Measurements from ENCODE around the gene LYPD5.

LYPD5 gene

DNA sequence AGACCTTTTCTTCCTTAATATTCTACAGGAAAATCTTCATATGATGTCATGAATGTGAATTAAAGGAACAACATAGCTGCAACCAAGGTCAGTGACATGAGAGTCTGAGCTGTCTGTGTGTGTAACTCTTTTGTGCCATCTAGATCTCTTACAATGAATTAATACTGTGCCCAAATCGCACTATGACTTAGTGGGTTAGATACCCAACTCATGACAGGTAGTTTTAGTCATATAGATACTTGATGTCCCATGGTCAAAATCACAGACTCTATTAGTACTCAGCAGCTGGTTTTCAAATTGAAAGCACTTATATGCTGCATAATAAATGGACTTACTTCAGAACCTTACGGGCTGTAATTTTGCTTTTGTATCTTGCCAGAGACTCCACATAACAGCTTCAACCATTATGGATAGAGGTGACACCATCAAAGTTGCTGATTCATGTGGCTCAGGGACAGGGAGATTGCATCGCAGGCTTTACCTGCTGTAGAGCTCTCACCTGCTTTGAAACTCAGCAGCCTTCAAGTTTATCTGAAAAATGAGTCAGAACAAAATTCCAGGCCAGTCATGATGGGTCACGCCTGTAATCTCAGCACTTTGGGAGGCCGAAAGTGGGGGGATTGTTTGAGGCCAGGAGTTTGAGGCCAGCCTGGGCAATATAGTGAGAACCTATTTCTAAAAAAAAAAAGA, 12.6 kb upstream of the LYPD5 start:
- TF ChIP-seq, protein P1, sequence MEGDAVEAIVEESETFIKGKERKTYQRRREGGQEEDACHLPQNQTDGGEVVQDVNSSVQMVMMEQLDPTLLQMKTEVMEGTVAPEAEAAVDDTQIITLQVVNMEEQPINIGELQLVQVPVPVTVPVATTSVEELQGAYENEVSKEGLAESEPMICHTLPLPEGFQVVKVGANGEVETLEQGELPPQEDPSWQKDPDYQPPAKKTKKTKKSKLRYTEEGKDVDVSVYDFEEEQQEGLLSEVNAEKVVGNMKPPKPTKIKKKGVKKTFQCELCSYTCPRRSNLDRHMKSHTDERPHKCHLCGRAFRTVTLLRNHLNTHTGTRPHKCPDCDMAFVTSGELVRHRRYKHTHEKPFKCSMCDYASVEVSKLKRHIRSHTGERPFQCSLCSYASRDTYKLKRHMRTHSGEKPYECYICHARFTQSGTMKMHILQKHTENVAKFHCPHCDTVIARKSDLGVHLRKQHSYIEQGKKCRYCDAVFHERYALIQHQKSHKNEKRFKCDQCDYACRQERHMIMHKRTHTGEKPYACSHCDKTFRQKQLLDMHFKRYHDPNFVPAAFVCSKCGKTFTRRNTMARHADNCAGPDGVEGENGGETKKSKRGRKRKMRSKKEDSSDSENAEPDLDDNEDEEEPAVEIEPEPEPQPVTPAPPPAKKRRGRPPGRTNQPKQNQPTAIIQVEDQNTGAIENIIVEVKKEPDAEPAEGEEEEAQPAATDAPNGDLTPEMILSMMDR (conservative IDR thresholded peaks at IDR 0.05; ENCODE audit: low read depth): no peak
- ChIA-PET CTCF (interaction anchor here (0.6 to 1.1 kb wide), 2 partner anchors 48 to 53 kb away, joined by 3 to 4 read pairs; no protein-coding TSS in a partner anchor), POLR2A (ENCODE audit: low non-redundant PET) (interaction anchor here (0.7 kb wide), 1 partner anchor 50 kb away, joined by 3 read pairs; no protein-coding TSS in a partner anchor)
- no peak overlapping the region for H3K27ac ChIP-seq
- DNase-seq (ENCODE audit: low spot score): peak; percentile 15

DNA sequence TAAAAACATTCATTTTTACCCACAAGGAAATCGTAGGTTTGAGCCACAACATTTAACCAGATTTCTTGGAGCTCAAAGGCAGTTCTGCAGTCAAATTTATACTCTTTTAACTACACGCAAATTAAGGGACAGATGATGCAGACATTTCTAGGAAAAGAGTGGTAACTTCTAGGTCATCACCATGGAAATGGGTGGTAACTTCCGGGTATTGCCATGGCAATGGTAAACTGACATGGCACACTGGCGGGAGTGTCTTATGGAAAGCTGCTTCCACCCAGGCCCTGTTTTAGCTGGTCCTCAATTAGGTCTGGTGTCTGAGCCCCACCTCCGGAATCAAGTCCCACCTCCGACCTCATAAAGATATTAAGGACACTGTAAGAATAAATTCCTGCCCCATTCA, 10.4 kb upstream of the LYPD5 start:
- DNase-seq (ENCODE audit: low spot score): no peak
- ChIA-PET POLR2A (ENCODE audit: low non-redundant PET) (no interaction called here), CTCF (no interaction called here)
- TF ChIP-seq, protein P1 (conservative IDR thresholded peaks at IDR 0.05; ENCODE audit: low read depth): no peak
- H3K27ac ChIP-seq: no peak overlapping the region

DNA sequence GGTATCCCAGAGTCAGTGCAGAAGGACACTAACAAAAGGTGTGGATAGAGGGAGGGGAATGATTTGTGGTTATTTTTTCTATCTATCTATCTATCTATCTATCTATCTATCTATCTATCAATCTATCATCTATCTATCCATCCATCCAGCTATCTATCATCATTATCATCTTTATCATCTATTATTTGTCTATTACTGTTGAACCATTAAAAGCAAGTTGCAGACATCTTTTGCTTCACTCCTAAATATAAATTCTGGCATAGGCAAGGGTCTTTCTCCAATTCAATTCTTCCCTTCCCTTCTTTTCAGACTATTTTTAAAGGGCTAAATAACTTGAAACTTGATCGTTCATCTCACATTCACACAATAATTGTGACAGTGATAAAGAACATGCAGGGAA, 10.0 kb upstream of the LYPD5 start:
- TF ChIP-seq, protein P1 (conservative IDR thresholded peaks at IDR 0.05; ENCODE audit: low read depth): no peak
- H3K27ac ChIP-seq: no peak overlapping the region
- CTCF ChIA-PET: no interaction called here
- DNase-seq (ENCODE audit: low spot score): no peak
- POLR2A ChIA-PET (ENCODE audit: low non-redundant PET): no interaction called here

DNA sequence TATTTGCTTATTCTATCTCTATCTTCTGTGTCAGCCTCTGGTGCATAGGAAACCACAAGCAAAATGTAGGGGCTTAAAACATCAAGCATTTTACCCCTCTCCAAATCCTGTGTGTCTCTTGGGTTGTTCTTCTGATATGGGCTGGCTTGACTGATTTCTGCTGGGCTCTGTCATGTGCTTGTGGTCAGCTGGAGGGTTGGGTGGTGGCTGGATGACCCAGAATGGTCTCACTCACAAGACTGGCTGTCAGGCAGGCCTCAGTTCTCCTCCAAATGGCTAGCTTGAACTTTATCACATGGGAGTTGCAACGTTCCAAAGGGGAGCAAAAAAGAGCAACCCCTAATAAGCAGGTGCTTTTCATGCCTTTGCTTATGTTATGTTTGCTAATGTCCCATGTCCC, 9.6 kb upstream of the LYPD5 start:
- POLR2A ChIA-PET (ENCODE audit: low non-redundant PET): no interaction called here
- no peak for DNase-seq (ENCODE audit: low spot score)
- TF ChIP-seq, protein P1 (conservative IDR thresholded peaks at IDR 0.05; ENCODE audit: low read depth): no peak
- H3K27ac ChIP-seq: no peak overlapping the region
- CTCF ChIA-PET: interaction anchor here (0.8 kb wide), 1 partner anchor 764 kb away, joined by 3 read pairs; no protein-coding TSS in a partner anchor

DNA sequence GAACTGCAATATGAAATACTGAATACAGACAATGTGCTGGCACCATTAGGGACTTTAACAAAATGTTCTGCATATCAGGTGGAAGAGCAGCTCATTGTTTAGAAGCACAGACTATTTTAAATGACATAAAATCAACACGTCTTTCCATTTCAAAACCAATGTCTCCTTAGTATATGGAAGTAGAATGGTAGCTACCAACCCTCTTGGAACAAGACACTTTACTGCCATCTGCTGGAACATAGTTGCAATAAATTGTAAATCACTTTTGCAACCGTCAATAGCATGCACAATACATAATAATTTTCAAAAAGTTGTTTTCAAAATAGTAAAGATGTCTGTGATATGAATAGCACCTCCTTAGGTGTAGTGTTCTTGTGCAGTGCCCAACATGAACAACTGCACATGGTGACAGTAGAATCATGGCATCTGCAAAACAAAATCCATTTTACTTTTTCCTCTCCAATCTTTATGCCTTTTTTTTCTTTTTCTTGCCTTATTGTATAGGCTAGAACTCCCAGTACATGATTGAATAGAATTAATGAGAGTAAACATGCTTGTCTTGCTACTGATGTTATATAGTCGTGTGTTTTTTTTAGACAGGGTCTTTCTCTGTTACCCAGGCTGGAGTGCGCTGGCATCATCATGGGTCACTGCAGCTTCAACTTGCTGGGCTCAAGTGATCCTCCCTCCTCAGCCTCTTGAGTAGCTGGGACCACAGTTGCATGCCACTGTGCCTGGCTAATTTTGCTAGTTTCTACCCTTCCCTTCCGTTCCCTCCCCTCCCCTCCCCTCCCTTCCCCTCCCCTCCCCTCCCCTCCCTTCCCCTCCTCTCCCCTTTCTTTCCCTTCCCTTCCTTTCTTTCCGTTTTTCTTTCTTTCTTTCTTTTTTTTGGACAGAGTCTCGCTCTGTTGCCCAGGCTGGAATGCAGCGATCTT, 7.8 kb upstream of the LYPD5 start:
- TF ChIP-seq, protein P1 (conservative IDR thresholded peaks at IDR 0.05; ENCODE audit: low read depth): peak; percentile 69
- POLR2A ChIA-PET (ENCODE audit: low non-redundant PET): no interaction called here
- peak; percentile 35 for DNase-seq (ENCODE audit: low spot score)
- no peak overlapping the region for H3K27ac ChIP-seq
- CTCF ChIA-PET: interaction anchor here (0.5 to 1.6 kb wide), 12 partner anchors 10 to 805 kb away, joined by 3 to 17 read pairs (median 4); no protein-coding TSS in a partner anchor

DNA sequence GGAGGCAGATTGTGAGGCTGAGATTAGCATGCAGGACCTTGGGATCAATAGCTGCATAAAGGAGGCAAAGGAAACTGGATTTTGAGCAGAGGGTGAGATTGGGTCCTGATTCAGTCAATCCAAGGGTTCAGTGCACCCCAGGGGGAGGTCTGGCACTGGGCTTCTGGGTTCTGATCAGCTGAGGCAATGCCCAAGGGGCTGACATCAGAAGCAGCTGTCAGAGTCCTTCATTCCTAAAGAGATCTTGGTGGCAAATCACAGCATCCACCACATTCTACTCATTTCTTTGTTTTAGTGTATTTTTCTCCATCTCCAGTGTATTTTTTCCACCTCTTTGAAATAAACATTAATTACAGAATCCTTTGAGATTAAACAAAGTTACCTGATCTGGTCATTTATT, 5.4 kb upstream of the LYPD5 start:
- no peak for DNase-seq (ENCODE audit: low spot score)
- TF ChIP-seq, protein P1 (conservative IDR thresholded peaks at IDR 0.05; ENCODE audit: low read depth): no peak
- POLR2A ChIA-PET (ENCODE audit: low non-redundant PET): no interaction called here
- H3K27ac ChIP-seq: no peak overlapping the region
- CTCF ChIA-PET: interaction anchor here (0.6 to 0.7 kb wide), 3 partner anchors 14 to 384 kb away, joined by 3 read pairs; no protein-coding TSS in a partner anchor

All from RWPE1 (cell line).